ENCODE results near the gene AGAP3.

DNA sequence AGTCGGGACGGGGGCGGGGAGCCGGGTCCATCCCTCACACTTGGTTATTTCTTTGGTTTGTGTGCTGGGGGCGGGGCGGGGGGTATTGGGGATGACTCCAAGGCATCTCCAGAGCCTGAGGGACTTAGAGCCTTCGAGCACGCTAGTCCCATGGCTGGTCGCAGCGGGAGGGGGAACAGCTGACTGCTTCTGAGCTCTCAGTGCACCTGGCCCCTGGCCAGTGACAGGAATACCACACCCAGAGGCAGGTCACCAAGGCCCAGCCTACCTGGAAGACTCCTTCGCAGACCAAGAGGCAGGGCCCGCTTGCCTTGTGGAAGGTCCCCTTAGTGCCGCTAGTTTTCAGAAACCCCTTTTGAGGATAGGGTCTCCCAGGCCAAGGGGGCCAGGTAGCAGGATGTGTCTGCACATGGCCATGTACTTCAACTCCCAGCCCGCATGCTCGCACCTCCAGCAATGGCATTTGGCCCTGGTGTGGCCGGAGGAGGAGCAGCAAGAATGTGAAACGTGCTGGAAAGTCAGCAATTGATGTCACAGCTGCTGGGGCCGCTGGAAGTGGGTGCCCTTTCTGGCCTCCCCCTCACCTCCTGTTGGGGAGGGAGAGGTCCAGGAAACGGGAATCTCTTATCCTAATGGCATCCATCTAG lies 40.3 kb downstream of the AGAP3 start:
- TF ChIP-seq POLR2A (IDR thresholded peaks at IDR 0.05; ENCODE audit: low read length), result no peak
- TF ChIP-seq GATA1 (IDR thresholded peaks at IDR 0.05; ENCODE audit: low read depth, low read length), result no peak

All from erythroblast (primary cell).